SW 1271 (cell line): ENCODE results near the gene RCOR1.
A peak's percentile ranks its signal among the peaks of the same experiment; 100 is the strongest.
"Not testable (repeated sequence)": the region's sequence is repeated elsewhere in the genome, so short reads cannot be mapped to it uniquely, and the experiment has no call there.

Source experiments
- DNase-seq, 2 experiments: peaks; one replicate each; lab custom pipeline; 2025; lab: John Stamatoyannopoulos, UW

RCOR1 gene

DNA sequence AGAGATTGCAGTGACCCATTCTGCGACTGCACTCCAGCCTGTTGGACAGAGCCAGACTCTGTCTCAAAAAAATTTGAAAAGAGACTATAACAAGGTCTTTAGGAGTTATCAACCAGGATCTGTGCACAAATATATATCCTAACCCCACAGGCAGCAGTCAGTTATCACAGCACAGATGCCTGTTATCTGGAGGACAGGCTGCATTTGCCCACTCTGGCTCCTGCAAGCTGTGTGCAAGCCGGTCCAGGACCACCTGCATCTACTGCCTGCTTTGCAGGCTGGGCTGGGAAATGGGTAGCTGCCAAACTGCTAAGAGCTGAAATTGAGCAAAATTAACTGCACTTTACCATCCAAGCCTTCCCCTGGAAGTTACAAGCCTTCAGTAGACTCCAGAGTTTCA is 21.4 kb upstream of the RCOR1 start:
- no peak for DNase-seq

DNA sequence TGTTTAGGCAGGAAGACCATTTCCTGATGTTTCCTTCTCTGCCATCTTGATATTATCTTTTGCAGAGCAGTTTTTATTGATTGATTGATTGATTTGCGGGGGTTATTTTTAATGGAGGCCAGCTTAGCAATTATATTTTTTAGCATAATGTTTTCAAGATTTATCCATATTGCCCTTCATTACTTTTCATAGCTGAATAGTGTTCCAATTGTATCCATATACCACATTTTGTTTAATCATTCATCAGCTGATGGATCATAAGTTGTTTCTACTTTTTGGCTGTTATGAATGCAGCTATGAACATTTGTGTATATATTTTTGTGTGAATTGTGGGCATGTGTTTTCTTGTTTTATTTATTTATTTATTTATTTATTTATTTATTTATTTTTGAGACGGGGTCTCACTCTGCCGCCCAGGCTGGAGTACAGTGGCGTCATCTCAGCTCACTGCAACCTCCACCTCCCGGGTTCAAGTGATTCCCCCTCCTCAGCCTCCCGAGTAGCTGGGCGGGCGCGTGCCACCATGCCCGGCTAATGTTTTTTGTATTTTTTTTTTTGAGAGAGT is 20.9 kb upstream of the RCOR1 start:
- DNase-seq: no peak

DNA sequence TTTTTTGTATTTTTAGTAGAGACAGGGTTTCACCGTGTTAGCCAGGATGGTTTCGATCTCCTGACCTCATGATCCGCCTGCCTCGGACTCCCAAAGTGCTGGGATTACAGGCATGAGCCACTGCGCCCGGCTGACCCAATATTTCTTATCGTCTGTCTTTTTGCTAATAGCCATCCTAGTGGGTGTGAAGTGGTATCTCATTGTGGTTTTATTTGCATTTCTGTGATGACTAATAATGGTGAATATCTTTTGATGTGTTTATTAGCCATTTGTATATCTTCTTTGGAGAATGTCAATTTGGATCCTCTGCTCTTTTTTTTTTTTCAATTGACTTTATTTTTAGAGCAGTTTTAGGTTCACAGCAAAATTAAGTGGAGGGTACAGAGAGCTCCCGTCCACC is 19.3 kb upstream of the RCOR1 start:
- not testable (repeated sequence) for DNase-seq

DNA sequence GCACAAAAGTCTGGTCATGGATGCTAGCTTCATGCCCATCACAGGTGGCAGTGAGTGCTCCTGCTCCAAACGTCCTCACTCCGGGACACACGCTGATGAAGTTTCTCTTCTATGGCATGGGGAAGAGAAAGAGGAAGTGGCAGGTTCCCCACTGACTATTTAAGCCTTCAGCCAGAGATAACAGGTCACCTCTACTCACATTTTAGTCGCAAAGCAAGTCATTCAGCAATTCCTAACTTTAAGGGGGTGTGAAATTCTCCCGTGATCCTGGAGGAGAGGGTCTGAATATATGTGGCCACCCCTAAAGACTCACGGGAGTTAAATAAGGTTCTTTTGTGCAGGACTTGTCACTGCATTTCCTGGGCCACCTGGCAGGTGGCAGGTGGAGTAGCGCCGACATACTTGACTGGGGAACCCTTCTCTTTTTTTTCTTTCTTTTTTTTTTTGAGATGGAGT is 18.8 kb upstream of the RCOR1 start:
- DNase-seq: no peak

DNA sequence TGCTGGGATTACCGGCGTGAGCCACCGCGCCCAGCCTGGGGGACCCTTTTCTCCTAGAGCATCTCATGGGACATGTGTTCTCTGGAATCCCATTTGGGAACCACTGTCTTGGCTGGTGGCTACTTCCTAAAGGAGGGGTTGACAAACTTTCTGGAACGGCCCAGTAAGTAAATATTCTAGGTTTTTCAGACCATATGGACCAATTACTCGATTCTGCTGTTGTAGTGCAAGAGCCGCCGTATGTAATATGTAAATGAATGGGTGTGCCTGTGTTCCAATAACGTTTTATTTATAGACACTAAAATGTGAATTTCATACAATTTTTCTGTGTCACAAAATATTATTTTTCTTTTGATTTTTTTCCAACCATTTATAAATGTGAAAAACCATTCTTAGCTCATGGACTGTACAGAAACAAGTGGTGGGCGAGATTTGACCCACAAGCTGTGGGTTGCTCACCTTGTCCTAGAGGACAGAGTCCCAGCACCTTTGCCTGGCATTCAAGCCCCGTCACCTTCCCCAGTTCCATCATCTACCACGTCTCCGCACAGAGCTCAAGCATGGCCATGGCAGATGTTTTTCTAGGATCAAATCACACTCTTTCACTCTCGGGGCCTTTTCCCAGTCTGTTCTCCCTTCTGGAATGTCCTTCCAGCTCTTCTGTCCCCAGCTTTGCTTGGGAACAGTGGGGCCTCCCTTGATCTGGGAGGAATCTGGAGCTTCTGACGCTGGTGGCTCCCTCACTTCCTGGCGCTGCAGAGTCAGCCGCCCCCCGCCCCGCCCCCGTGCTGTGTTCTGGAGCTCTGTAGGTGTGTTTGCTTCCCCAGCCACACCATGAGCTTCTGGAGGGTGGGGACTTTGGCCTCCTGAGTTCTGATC is 17.9 kb upstream of the RCOR1 start:
- no peak for DNase-seq

DNA sequence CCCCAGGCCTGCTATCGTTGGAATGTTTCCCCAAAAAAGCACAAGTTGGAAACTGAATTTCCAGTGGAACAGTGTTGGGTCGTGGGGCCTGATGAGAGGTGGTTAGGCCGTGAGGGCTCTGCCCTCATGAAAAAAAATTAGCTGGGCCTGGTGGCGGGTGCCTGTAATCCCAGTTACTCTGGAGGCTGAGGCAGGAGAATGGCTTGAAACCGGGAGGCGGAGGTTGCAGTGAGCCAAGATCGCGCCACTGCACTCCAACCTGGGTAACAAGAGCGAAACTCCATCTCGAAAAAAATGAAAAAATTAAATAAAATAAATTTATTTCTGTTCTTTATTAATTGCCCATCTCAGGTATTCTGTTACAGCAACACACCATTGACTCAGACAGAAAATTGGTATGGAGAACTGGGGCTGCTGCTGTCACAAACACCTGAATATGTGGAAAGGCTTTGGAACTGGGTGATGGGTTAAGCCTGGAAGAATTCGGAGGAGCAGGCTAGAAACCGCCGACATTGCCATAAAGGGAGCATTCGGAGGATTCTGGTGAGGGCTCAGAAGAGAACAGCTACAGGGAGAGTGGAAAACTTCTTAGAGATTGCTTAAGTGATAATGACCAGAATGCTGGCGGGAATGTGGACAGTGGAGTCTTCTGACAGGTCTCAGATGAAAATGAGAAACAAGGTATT is 17.1 kb upstream of the RCOR1 start:
- no peak for DNase-seq

DNA sequence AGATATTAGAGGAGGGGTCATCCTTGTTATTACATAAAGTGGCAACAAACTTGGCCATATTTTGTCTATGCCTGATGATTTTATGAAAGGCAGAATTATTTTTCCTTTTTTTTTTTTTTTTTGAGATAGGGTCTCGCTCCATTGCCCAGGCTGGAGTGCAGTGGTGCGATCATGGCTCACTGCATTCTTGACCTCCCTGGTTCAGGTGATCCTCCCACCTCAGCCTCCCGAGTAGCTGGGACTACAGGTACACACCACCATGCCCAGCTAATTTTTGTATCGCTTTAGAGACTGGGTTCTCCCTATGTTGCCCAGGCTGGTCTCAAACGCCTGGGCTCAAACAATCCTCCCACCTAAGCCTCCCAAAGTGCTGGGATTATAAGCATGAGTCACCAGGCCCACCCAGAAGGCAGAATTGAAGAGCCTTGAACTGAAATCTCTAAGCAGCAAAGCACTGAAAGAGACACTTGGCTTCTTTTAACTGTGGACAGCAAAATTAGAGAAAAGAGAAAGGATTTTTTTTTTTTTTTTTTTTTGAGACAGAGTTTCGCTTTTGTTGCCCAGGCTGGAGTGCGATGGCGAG is 16.5 kb upstream of the RCOR1 start:
- not testable (repeated sequence) for DNase-seq

DNA sequence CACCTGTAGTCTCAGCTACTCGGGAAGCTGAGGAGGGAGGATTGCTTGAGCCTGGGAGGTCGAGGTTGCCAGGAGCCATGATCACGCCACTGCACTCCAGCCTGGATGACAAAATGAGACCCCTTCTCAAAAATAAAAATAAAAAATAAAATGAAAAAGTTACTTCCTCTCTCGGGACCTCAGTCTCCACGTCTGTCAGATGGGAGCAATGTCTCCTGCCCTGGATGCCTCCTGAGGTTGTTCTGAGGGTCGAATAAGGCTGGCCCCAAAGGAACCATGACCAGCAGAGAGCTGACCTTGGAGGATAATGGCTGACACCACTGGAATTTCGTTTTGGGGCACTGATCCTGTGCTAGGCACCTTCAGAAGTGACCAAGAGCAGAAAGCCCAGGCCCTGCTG is 13.6 kb upstream of the RCOR1 start:
- DNase-seq: no peak

DNA sequence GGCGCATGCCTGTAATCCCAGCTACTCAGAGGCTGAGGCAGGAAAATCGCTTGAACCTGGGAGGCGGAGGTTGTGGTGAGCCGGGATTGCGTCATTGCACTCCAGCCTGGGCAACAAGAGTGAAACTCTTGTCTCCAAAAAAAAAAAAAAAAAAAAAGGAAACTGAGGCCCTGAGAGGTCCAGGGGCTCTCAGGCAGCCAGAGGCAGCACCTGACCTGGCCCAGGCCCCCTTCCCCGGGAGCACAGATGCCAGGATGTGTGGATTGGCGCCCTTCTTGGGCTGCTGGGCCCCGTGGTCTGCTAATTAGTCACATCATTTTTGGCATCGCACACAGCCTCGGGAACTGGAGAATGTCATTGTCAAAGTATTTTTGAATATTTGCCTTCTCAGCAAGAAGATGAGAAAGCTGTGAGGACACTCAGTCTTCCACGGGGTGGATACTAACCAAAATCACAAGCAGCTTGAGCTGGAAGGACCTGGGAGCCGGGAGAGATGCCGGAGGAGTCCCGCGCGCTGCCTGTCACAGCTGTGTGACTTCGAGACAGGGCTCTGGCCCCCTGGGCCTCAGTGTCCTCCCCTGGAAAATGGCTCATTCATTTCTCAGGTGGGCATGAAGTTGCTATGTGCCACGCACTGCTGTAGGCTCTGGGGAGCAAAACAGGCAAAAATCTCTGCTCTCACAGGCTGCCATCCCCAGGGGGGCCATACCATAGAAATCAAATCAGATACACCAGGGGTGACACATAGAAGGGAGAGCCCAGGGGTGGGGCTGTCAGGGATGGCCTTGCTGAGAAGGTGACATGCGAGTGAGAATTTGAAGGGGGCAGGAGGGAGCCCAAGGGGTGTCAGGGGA is 12.5 kb upstream of the RCOR1 start:
- no peak for DNase-seq

DNA sequence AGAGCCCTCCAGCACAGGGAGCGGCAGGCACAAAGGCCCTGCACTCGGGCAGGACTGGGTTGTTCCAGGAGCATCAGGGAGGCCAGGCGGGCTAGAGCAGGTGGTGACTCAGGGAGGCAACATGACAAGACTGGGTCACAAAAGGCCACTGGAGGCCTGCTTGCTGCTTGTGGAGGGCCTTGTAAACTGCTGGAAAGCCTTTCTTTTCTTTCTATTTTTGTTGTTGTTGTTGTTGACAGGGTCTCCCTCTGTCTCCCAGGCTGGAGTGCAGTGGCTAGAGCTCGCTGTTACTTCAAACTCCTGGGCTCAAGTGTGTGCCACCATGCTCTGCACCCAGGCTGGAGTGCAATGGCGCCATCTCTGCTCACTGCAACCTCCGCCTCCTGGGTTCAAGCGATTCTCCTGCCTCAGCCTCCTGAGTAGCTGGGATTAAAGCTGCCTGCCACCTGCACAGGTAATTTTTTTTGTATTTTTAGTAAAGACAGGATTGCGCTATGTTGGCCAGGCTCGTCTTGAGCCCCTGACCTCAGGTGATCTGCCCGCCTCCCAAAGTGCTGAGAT is 11.8 kb upstream of the RCOR1 start:
- no peak for DNase-seq

DNA sequence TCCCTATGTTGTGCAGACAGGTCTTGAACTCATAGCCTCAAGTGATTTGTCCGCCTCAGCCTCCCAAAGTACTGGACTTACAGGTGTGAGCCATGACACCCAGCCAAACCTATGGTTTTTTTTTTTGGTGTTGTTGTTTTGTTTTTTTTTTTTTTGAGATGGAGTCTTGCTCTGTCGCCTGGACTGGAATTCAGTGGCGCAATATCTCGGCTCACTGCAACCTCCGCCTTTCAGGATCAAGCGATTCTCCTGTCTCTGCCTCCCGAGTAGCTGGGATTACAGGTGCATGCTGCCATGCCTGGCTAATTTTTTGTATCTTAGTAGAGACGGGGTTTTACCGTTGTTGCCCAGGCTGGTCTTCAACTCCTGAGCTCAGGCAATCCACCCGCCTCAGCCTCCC is 11.3 kb upstream of the RCOR1 start:
- DNase-seq: no peak

DNA sequence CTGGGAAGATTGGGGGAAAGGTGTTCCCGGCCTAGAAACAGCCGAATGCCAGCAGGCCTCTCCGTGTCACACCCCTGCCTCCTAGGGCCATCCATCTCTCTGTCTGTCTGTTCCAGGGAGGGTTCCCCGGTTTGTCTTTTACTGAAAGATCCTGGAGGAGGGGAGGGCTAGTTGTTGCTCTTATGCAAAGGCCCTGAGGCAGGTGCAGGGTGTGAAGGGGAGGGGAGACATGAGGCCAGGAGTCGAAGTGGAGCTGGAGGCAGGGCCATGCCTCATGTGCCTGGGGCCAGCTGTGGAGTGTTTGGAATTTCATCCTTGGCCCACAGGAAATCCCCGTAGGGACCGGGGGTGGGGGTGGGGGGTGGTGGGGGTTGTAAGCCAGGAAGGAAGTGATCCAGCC is 8.7 kb upstream of the RCOR1 start:
- no peak for DNase-seq

DNA sequence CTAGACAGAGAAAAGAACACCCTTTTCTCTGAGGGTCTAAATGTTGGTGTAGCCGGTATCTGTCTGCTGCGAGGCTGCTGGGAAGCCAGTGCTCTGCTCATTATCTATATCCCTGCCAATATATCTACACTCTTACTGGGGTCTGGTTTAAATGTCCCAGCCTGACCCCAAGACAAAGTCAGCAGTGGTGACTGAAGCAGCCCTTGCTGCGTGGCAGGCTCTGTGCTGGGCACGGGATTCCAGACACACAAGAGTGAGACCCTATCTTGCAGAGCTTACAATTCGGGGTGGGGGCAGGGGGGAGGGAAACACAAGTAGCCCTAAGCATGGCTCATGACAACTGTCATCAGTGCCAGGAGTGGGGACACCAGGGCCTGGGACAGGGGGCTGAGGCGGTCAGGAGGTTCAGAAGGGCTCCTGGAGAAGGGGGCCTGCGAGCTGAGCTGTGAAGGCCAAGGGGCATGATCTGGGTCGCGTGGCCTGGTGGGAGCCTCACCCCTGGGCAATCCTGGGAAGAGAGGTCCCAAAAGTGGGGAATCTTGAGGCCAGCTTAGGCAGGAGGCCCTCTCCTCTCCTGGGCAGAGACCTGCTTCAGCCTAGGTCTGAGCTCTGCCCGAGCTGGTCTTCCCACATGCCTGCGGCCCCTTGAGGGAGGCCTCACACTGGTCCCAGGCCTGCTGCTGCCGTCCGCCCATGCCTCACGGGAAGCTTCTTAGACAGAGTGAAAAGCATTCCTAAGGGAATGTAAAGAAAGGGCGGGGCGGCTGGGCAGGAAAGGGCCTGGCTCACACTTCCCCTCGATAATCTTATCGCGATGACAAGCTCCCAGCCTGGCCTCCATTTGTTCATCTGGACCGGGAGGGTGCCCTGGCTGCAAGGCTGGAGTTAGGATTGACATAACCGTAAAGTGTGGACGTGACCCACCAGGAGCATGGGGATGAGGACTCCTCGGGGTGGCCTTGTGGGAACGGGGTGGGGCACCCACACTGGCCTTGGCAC is 7.3 kb upstream of the RCOR1 start:
- no peak for DNase-seq

DNA sequence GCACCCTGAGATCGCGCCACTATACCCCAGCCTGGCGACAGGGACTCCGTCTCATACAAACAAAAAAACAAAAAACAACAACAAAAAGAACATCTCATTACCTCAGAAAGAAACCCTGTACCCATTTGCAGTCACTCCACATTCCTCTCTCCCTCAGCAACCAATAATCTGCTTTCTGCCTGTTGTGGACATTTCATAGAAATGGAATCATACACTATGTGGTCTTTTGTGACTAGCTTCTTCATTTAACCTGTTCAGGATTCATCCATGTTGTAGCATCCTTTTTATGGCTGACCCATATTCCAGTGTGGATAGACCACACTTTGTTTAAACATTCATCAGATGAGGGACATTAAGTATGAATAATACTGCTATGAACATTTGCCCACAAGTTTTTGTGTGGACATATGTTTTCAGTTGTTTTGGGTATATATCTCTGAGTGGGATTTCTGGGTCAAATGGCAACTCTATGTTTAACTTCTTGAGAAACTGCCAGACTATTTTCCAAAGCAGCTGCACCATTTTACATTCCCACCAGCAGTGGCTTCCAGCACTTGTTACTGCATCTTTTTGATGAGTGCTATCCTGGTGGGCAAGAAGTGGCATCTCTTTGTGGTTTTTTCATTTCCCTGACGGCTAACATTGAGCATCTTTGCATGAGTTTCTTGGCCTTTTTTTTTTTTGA is 5.9 kb upstream of the RCOR1 start:
- DNase-seq: no peak

DNA sequence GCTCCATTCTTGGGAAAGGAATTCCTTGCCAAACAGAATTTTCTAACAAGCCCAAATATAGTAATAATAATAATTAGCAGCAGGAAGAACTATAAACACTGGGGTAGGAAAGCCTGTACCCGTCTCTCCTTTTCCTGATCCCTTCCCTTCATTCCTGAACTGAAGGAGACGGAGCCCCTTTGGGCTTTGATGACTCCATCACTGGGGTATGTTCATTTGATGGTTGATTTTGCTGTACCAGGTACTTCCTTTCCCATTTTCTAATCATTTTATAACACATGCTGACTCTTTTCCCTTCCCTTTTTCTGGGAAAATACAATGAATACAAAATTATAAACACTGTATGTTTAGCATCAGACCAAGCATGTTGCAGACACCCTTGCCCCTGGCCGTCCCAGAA is 3.6 kb upstream of the RCOR1 start:
- no peak for DNase-seq

DNA sequence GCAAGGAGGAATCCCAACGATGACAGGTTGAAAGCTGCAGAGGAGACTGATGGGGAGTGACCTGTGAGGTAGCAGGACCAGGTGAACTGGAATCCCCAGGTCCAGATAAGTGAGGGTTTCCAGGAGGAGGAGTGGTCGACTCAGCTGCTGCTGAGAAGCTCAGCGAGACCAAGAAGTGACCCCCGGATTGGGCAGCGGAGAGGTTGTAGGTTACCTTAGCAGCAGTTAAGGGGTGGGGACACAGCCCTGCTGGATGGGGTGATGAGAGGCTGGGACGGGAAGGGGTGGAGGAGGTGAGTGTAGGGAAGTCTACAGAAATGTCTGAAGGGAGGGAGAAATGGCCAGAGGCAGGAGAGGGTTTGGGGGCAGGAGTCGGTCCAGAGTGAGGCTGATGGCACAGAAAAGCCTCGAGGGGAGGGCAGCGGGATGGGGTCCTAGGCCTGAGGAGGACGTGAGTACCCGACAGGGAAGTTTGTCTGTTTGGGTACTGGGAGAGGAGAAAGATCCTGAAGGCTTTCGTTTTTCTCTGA is 2.6 kb upstream of the RCOR1 start:
- DNase-seq: no peak

DNA sequence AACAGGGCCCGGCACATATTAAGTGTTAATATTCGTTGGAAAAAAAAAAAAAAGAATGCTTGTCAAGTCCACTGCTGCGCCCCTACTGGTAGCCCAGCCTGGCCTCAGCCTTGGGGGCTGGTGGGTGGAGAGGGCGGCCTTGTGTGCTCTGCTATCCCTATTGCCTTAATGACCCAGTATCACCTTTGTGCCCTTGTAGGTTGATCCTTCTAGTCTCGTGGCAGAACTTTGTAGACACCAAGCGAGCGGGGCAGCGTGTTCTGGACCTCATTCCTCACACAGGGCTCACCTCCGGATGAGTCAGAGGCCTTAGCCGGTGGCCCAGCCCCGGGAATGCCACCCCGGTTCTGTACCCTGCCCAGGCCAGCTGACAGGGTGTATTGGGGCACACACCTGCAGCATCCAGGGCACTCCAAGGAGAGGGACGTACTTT is 1.8 kb upstream of the RCOR1 start:
- DNase-seq: peak; percentile 34 to 61

DNA sequence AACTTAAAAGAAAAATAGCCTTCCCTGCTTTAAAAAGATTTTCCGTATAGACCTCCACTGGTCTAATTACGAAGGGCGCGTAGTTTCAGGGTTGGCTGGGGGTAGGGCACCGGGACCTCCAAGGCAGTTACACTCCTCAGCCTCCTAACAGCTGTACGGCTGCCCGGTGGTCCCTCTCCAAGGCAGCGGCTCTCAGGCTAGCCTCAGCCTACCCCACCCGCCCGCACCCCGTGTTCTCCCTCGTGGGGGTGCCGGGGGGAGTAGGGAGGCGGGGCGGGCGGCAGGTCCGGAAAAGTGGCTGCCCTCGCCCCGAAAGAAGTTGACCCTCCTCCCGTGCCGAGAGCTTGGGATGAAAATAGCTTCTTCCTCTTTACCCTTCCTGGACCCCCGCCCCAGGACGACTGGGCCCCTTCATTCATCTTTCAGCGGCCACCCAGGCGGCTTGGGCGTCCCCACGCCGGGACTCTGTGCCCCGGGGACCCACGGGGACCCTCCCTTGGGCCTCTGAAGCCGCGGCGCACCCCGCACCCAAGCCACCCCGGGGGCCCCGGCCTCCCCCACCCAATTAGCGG is 991 bp upstream of the RCOR1 start:
- DNase-seq: no peak

DNA sequence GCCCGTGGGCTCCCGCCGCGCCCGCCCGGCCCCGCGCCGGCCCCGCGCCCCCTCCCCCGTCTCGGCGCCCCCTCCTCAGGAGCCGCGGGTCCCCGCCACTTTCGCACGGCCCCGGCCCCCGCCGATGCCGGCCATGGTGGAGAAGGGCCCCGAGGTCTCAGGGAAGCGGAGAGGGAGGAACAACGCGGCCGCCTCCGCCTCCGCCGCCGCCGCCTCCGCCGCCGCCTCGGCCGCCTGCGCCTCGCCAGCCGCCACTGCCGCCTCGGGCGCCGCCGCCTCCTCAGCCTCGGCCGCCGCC is 263 bp downstream of the RCOR1 start:
- DNase-seq: no peak
